Stimulated activated CD4-positive, alpha-beta T cell treated with anti-CD3 and anti-CD28 coated beads, Interleukin-1b, Interleukin-23, amount 100 ng/mL, for 1 hour (primary cell): ENCODE measurements around the gene YIF1A.
"Not testable (repeated sequence)": the region's sequence is repeated elsewhere in the genome, so short reads cannot be mapped to it uniquely, and the experiment has no call there.

ENCODE experiments used
- DNase-seq, 2 donors: peaks; one replicate each; pipeline ENCODE4 v3.0.0-alpha.2; 2020; ENCODE audit warnings: low read depth in 2 of 2

YIF1A gene

GRCh38 chr11:66311965-66312548, 23.1 kb upstream of the YIF1A start:
- peak; percentile 91 to 94 for DNase-seq

GRCh38 chr11:66311470-66311964, 22.6 kb upstream of the YIF1A start:
- no peak for DNase-seq

GRCh38 chr11:66310803-66311440, 22.0 kb upstream of the YIF1A start:
- DNase-seq: not testable (repeated sequence)

- no peak for DNase-seq
Observed at GRCh38 chr11:66310324-66310723, 21.4 kb upstream of the YIF1A start.

GRCh38 chr11:66309475-66309874, 20.5 kb upstream of the YIF1A start:
- no peak for DNase-seq

GRCh38 chr11:66302656-66303055, 13.7 kb upstream of the YIF1A start:
- no peak for DNase-seq

- no peak for DNase-seq
Observed at GRCh38 chr11:66299186-66299585, 10.2 kb upstream of the YIF1A start.

- no peak for DNase-seq
Observed at GRCh38 chr11:66297610-66298009, 8.7 kb upstream of the YIF1A start.

- DNase-seq: no peak
Observed at GRCh38 chr11:66294626-66295620, 6.0 kb upstream of the YIF1A start.

GRCh38 chr11:66293777-66294625, 5.1 kb upstream of the YIF1A start:
- DNase-seq: no peak

- DNase-seq: no peak
Observed at GRCh38 chr11:66293352-66293751, 4.4 kb upstream of the YIF1A start.

- no peak for DNase-seq
Observed at GRCh38 chr11:66292543-66293332, 3.8 kb upstream of the YIF1A start.

GRCh38 chr11:66291706-66292542, 3.0 kb upstream of the YIF1A start, which contains the start of gene TMEM151A:
TMEM151A (plus strand) TSS chr11:66291894; CDS start chr11:66292014, 120 bp downstream.
- DNase-seq: no peak

GRCh38 chr11:66291303-66291705, 2.4 kb upstream of the YIF1A start:
- DNase-seq: no peak

- no peak for DNase-seq
Observed at GRCh38 chr11:66290330-66290621, 1.3 kb upstream of the YIF1A start.

- peak; percentile 29 to 62 for DNase-seq
Observed at GRCh38 chr11:66289548-66290329, 796 bp upstream of the YIF1A start.

GRCh38 chr11:66287889-66288670, 863 bp downstream of the YIF1A start:
- DNase-seq: no peak

- DNase-seq: no peak
Observed at GRCh38 chr11:66287211-66287888, 1.6 kb downstream of the YIF1A start.
